C4-2B (cell line): ENCODE data around the gene GATA2.

Source experiments
- ZFX ChIP-seq: fragments of 450-650 bp; IDR thresholded peaks from 2 replicates; pipeline ENCODE4 v1.6.1; 2017
- TF ChIP-seq, protein P1 (sequence below): fragments of 450-650 bp; conservative IDR thresholded peaks from 2 replicates; pipeline ENCODE4 v1.5.1; 2017; ENCODE audit warnings: mild to moderate bottlenecking

DNA sequence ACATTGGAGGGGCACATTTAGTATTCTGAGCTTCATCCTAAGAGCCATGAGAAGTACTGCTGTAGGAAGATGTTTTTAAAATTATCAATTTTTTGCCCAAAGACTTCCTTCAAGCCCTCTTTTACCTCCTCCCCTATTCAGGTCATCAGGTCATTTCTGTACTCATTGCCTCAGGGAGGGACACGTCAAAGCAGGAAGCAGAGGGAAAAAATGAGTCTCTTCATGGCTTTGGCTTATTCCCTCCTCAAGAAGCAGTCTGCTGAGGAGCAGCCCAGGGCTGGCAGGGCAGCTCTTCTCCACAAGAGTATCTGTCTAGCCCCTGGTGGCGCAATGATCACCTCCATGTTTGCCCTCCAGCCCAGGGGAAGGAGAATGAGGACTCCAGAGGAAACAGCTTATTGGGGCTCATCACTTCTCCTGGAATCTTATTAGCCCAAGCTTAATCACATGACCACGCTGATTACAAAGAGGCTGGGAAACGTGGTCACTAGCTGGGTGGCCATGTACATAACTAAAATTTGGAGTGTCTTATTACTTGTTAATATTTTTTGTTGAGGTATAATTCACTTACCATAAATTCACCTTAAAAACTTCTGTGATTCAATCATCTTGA is 44.2 kb upstream of the GATA2 start:
- TF ChIP-seq, protein P1, sequence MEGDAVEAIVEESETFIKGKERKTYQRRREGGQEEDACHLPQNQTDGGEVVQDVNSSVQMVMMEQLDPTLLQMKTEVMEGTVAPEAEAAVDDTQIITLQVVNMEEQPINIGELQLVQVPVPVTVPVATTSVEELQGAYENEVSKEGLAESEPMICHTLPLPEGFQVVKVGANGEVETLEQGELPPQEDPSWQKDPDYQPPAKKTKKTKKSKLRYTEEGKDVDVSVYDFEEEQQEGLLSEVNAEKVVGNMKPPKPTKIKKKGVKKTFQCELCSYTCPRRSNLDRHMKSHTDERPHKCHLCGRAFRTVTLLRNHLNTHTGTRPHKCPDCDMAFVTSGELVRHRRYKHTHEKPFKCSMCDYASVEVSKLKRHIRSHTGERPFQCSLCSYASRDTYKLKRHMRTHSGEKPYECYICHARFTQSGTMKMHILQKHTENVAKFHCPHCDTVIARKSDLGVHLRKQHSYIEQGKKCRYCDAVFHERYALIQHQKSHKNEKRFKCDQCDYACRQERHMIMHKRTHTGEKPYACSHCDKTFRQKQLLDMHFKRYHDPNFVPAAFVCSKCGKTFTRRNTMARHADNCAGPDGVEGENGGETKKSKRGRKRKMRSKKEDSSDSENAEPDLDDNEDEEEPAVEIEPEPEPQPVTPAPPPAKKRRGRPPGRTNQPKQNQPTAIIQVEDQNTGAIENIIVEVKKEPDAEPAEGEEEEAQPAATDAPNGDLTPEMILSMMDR: no peak
- TF ChIP-seq ZFX: no peak
